ENCODE results near the gene IFITM2.

The IFITM2 gene

DNA sequence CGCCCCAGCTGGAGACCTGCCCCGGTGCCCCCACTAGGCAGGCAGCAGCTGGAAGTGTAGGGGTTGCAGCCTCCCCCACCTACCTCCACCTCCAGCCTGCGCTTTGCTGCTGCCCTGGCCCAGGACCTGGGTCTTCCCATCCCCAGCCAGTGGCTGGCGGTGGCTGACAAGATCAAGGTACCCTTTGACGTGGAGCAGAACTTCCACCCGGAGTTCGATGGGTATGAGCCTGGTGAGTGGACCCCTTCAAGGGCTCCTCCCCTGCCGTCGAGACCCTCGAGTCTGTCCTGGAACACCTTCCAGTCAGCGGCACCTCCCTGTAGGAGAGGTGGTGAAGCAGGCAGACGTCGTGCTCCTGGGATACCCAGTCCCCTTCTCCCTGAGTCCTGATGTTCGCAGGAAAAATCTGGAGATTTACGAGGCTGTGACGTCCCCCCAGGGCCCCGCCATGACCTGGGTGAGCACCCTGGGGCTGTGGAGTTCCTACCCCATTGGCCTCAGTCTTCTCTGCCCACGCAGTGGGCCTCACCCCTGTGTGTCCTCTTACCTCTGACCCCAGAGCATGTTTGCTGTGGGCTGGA lies 14.3 kb upstream of the IFITM2 start:
- FAIRE-seq, result no peak
- no peak for DNase-seq (ENCODE audit: insufficient read length, low spot score)
- TF ChIP-seq POLR2A (IDR thresholded peaks at IDR 0.05; ENCODE audit: low read depth, low read length), result no peak

DNA sequence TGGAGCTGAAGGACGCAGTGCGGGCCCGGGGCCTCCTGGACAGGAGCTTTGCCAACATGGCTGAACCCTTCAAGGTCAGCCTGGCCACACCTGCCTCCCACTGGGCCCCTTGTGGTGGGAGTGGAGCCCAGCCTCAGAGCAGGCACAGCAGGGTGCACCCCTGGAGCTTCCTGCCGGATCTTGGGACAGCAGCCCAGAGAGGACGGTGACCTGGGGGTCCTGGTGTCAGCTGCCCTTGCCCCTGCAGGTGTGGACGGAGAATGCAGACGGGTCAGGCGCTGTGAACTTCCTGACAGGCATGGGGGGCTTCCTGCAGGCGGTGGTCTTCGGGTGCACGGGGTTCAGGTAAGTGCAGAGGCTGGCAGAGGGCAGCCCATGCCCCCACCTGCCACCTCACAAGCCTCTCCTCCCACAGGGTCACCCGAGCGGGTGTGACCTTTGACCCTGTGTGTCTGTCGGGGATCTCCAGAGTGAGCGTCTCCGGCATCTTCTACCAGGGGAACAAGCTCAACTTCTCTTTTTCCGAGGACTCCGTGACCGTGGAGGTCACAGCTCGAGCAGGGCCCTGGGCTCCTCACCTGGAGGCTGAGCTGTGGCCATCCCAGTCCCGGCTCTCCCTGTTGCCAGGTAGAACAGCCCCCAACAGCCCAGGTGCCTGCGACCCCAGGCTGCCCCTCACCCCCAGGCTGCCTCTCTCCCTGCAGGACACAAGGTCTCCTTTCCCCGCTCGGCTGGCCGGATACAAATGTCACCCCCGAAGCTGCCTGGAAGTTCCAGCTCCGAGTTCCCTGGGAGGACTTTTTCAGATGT lies 13.6 kb upstream of the IFITM2 start:
- no peak for FAIRE-seq
- DNase-seq (ENCODE audit: insufficient read length, low spot score), result no peak
- TF ChIP-seq POLR2A (IDR thresholded peaks at IDR 0.05; ENCODE audit: low read depth, low read length), result no peak

DNA sequence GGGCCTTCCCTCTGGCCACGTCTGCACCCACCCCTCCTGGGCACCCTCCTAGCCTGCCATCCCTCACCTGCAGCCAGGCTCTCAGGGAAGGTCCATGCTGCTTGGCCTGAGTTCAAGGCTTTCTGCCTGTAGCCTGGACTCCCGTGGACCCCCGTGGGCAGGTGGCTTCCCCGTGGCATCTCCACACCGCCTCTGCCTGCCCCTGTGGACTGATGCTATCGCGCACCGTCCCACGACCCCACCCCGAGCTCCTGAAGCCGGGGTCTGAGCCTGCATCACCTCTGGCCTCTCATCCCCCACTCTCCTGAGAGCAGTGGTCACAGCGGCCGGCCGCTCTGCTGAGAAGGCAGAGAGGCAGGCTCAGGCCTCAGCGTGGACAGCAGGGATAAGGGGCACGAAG lies 12.8 kb upstream of the IFITM2 start:
- no peak for TF ChIP-seq POLR2A (IDR thresholded peaks at IDR 0.05; ENCODE audit: low read depth, low read length)
- DNase-seq (ENCODE audit: insufficient read length, low spot score) (no peak), FAIRE-seq (no peak)

DNA sequence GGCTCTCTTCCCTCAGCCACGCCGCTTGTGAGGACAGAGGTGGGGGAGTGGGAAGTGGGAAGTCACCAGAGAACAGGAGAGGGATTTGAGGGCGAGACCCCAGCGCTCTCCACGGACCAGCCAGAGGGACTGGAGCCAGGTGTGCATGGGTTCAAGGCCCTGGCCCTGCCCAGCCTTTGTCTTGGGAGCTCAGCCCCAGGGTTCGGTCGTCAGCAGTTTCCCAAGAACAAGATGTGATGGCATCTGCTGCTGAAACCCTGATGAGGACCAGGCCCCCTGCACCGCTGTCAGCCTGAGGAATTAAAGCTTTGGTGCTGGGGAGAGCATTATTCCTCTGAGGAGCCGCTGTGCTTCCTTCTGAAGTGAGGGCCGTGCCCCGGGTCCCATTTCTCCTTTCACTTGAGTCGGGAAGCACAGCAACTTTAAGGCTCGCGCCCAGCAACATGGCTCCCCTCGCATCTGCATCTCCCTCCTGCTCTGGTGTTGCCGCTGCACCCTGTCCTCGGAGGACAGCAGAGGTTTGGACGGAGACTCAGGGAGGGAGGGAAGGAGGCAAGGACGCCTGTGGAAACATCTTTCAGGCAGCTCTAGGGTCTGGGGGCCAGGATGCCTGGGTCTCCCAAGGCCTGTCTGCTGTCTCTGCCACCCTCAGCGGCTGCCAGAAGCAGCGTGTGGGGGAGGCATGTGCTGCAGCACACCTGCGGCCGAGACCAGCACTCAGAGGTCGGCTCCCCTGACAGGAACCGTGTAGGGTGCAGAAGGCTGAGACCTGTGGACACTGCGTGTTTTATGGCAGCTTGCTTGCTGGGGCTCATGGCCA lies 12.1 kb upstream of the IFITM2 start:
- FAIRE-seq (no peak), DNase-seq (ENCODE audit: insufficient read length, low spot score) (no peak)
- TF ChIP-seq POLR2A (IDR thresholded peaks at IDR 0.05; ENCODE audit: low read depth, low read length), result no peak

DNA sequence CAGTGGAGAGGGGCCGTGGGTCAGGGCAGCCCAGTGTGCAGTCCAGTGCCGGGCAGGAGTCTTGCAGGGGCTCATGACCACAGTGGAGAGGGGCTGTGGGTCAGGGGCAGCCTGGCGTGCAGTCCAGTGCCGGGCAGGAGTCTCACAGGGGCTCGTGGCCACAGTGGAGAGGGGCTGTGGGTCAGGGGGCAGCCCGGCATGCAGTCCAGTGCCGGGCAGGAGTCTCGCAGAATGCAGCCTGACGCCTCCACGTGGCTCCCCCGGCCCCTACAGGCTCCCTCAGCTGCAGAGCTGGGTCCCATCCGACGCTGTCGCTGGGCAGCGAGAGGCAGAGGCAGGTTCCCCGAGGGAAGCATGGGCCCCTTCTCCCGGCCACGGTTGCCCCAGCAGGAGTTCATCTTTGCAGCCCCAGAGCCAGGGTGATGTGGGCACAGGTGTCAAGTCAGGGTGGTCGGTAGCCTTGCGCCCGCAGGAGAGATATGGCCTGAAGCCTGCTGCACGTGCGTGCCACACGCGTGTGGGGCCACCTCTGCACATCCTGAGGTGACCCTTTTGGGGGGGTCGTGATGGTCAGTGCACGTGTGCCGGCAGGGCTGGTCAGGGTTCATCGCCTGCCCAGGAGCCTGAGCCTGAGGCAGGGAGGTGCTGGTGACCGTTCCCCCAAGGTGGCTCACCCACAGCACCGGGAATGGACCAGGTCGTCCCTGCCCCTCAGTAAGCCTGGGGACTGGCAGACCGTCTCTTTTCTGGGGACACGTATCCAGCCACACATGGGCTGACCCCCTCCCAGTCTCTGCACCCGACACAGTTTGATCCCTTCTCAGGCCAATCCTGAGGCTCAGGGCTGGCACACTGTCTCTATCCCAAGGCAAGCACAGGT lies 11.2 kb upstream of the IFITM2 start:
- TF ChIP-seq POLR2A (IDR thresholded peaks at IDR 0.05; ENCODE audit: low read depth, low read length), result no peak
- FAIRE-seq, result no peak
- DNase-seq (ENCODE audit: insufficient read length, low spot score), result no peak

DNA sequence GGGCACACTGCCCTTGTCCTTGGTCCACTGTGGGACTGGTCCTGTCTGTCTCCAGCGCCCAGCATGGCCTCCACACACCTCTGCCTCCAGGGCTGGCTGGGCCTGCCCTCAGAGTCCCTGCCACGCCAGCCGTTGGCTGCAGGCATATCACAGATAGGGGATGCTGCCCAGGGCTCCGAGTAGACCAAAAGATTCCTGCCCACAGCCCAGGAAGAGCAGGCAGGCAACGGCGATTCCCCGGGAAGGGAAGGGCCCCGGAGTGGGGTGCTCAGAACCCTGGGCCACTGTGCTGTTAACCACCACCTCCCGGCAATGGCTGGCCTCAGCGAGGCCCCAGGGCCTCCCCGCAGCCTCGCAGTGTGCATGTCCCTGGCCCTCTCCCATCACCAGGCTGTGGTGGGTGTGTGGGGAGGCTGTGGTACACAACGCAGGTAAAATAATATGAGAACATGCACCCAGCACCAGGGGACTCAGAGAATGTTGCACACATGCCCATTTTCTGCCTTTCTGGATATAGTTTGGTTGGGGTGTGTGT lies 10.5 kb upstream of the IFITM2 start:
- 0 out of 2 replicates have a peak, but pooled peaks have one; percentile 5 for TF ChIP-seq POLR2A (IDR thresholded peaks at IDR 0.05; ENCODE audit: low read depth, low read length)
- DNase-seq (ENCODE audit: insufficient read length, low spot score), result no peak
- no peak for FAIRE-seq

DNA sequence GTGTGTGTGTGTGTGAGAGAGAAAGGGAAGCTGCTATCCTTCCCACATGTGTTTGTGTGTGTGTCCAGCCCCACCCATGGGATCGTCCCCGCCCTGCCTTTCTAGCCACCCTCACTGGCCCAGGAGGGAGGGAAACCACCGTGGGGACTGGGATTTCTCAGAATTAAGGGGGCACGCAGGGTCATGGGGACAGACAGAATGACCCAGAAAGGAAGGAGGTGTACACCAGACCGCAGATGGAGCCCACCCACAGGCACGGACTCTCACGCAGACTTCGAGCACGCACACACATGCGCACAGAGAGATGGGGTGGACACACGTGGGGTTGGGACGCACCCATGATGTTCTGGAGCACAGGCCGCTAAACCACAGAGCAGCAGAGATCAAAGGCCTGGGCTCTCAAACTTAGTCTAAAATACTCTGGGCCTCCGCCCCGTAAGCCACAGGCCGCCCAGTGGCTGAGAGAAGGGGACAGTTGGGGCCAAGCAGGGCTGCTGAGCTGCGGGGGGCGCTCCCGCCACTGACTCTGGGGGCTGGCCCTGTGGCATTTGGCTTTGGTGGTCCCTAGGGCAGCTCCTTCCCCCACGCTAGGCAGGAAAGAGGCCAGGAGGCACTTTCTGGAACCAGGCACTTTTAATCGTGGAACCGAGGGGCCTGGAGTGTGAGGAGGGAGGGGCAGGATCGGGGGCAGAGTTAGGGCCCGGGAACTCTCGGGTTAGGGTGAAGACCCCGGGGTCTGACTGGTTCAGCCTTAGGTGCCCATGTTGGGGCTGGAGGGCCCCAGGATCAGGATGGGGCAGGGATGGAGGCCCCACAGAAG lies 9.8 kb upstream of the IFITM2 start:
- DNase-seq (ENCODE audit: insufficient read length, low spot score) (no peak), FAIRE-seq (no peak)
- TF ChIP-seq POLR2A (IDR thresholded peaks at IDR 0.05; ENCODE audit: low read depth, low read length), result no peak

DNA sequence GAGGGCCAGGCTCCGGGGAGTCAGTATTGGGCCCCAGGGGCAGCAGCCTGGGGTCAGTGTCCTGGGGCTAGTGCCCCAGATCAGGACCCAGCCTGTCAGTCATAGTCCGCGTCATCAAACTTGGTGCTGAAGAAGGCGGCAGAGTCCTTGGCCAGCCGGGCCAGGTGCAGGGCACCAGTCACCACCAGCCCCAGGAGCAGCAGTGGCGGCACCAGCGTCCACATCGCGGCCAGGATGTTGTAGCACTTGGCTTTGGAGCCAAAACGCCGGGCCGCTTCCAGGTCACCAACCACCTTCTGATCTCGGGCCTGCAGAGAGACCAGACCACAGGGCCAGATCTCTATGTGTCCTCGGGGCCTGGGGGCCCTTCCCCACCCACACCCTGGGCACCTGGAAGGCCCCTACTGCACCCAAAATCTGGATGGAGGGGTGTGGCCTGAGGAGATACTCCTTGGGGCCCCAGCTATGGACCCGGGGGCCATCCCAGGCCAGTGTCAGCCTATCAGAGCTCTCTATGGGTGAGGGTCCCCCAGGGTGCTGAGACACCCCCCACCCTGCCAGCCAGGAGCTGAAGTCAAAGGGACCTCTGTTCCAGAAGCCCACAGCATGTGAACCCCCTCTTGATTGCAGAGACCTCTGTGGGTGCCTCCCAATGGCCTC lies 9.1 kb upstream of the IFITM2 start:
- no peak for FAIRE-seq
- TF ChIP-seq POLR2A (IDR thresholded peaks at IDR 0.05; ENCODE audit: low read depth, low read length), result no peak
- no peak for DNase-seq (ENCODE audit: insufficient read length, low spot score)

DNA sequence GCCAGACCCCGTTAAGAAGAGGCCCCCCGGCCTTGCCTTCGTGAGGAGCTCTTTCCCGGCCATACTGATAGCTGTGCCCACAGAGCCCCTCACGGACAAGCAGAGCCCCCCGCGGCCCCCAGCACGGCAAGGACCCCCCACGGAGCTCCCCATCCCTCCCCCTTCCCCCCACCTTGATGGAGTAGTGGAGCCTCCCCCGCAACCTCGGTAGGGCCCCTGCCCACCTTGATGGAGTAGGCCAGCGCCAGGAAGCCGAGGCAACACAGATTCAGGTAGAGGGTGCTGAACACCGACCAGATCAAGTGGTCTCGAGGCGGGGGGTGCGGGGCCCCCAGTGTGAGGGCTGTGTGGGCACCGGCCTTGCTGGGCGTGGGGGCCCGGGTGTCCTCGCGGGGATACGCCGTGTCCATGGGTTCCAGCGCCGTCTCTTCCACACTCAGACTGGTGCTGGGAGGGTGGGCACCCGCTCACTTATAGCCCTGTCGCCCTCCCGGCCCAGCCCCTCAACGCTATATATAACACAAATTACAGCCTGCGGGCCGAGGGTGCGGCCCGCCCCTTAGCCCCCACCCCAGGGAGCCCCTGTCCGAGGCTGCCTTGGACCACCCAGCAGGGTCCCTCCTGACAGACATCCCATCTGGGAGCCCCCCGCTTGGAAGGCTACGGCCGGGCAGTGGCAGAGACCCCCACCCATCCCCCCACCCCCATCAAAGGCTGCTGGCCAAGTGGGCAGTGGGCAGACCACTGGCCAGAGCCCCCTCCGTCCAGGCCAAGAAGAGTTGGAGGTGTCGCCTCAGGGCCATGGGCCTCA lies 8.3 kb upstream of the IFITM2 start, which contains the start of gene IFITM5:
Gene IFITM5 (minus strand): TSS at position 446 of the 811 bp plus-strand sequence. CDS start 36 bp downstream, at position 410.
- no peak for FAIRE-seq
- TF ChIP-seq POLR2A (IDR thresholded peaks at IDR 0.05; ENCODE audit: low read depth, low read length), result no peak

DNA sequence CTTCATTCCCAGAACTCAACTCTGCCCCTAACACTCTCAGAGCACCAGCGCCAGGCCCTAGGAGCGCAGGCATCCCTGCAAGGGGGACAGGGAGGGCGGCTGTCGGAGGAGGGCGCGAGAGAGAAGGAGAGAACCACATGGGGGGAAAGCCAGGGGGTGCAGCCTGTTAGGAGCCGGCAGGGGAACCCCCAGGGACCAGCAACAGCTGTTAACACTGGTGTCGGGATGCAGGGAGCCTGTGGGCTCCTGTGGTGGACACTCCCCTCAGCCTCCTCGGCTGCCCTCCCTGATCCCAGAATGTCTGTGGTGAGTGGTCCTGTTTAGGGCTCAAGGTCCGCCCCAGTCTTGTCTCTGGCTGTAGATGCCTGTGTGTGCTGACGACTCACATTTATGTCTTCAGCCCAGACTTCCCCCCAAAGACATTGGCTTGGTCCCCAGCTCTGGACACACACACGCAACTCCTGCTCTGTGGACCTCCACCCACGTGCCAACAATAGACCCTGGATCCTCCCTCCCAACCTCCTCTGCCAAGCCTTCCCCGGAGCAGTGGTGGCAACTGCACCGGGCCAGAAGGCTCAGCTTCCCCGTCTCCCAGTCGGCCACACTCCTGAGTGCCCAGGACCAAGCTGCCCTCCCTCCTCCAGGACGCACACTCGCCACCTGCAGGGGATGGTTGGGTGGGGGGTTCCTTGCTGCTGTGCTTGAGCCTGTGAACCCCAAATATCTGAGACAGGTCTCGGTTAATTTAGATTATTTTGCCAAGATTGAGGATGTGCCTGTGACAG lies 7.5 kb upstream of the IFITM2 start:
- no peak for DNase-seq (ENCODE audit: insufficient read length, low spot score)
- TF ChIP-seq POLR2A (IDR thresholded peaks at IDR 0.05; ENCODE audit: low read depth, low read length), result no peak
- no peak for FAIRE-seq

More for the DNA sequence above, 8.3 kb upstream of the IFITM2 start, which contains the start of gene IFITM5:
- no peak for DNase-seq (ENCODE audit: insufficient read length, low spot score)

All from H54 (cell line).